H1 (cell line): ENCODE measurements around the gene MFAP4.

ENCODE experiments used
- CEBPB ChIP-seq: IDR thresholded peaks from 2 replicates; pipeline ENCODE4 v1.6.1; 2012; ENCODE audit warnings: low read depth, low read length
- RBBP5 ChIP-seq: IDR thresholded peaks from 2 replicates; pipeline ENCODE4 v1.7.1; 2012; ENCODE audit warnings: low read depth, mild to moderate bottlenecking, inconsistent platforms, low read length, moderate library complexity, borderline replicate concordance
- SP1 ChIP-seq: IDR thresholded peaks from 2 replicates; pipeline ENCODE4 v1.6.1; 2011; ENCODE audit warnings: low read depth, low read length
- TF ChIP-seq, protein P1 (sequence below), 3 experiments: IDR thresholded peaks; 1 replicate in 2 of 3; 2 replicates in 1 of 3; pipeline versions ENCODE4 v1.5.1 to v1.6.1; 2011; ENCODE audit warnings: low read length in 3 of 3, mild to moderate bottlenecking in 3 of 3, inconsistent platforms in 2 of 3, low read depth in 1 of 3, moderate library complexity in 1 of 3; ENCODE audit not compliant: insufficient read depth in 1 of 3; ENCODE audit errors: control extremely low read depth in 1 of 3
- TF ChIP-seq, protein P2 (sequence below): IDR thresholded peaks from 2 replicates; pipeline ENCODE4 v1.6.1; 2012; ENCODE audit warnings: inconsistent platforms

DNA sequence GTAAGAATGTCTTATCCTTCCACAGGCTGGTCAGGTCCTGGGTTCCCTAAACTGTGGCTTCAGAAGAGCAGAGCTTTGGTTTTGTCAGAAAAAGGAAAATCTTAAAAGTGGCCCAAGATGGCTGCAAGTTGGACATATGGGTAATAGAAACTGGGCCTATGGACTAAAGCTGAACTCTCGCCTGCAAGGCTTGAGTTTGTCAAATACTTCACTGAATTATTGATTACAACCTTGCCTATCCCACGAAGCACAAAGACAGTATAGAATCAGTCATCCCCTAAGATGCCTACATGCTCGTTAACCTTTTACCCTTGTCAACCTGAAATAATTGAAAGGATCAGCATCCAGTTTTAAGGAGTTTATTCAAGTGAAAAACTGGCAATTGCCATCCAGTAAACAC is 44.7 kb upstream of the MFAP4 start:
- TF ChIP-seq CEBPB (no peak), RBBP5 (no peak), SP1 (no peak)
- TF ChIP-seq, protein P1, sequence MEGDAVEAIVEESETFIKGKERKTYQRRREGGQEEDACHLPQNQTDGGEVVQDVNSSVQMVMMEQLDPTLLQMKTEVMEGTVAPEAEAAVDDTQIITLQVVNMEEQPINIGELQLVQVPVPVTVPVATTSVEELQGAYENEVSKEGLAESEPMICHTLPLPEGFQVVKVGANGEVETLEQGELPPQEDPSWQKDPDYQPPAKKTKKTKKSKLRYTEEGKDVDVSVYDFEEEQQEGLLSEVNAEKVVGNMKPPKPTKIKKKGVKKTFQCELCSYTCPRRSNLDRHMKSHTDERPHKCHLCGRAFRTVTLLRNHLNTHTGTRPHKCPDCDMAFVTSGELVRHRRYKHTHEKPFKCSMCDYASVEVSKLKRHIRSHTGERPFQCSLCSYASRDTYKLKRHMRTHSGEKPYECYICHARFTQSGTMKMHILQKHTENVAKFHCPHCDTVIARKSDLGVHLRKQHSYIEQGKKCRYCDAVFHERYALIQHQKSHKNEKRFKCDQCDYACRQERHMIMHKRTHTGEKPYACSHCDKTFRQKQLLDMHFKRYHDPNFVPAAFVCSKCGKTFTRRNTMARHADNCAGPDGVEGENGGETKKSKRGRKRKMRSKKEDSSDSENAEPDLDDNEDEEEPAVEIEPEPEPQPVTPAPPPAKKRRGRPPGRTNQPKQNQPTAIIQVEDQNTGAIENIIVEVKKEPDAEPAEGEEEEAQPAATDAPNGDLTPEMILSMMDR (IDR thresholded peaks at IDR 0.05; ENCODE audit: control extremely low read depth in 1 of 3, insufficient read depth in 1 of 3, low read depth in 1 of 3, low read length in 3 of 3), result no peak
- TF ChIP-seq, protein P2, sequence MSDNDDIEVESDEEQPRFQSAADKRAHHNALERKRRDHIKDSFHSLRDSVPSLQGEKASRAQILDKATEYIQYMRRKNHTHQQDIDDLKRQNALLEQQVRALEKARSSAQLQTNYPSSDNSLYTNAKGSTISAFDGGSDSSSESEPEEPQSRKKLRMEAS, result no peak
